GM19468 (cell line): ENCODE measurements around the gene NUTM1.
A peak's percentile ranks its signal among the peaks of the same experiment; 100 is the strongest.
"Not testable (repeated sequence)": the region's sequence is repeated elsewhere in the genome, so short reads cannot be mapped to it uniquely, and the experiment has no call there.

Experiments used
- ATAC-seq: cut with Tn5 transposase; IDR thresholded peaks from one replicate; pipeline ENCODE4 v1.9.1; 2021; ENCODE audit warnings: mild to moderate bottlenecking, moderate library complexity, moderate number of reproducible peaks; ENCODE audit not compliant: unreplicated experiment; ENCODE audit errors: extremely low read depth

The NUTM1 gene

DNA sequence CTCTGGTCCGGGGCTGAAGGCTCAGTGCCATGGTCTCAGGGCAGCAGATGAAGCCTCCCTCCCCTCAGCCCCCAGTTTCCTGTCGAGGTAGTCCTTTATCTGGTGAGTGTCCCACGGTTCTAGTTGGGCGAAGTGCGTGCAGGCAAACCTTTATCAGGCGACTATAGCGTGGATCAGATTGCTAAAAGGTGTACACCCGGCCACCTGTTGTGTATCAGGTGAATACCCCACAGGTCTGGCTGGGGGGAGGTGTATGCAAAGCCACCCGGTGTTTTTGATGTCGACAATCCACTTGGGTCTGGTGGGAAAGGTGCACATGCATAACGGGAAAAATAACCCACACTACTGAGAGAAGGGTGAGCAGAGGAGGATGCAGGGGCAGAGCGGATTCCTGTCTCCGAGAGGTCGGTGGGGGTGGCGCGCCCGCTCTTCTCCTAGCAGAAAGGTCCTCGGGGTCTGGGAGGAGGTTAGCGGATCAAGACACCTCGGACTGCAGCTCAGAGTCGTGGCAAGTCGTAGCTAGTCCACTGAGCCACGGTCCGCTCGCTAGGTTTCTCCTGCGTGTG lies 6.0 kb upstream of the NUTM1 start:
- no peak for ATAC-seq

DNA sequence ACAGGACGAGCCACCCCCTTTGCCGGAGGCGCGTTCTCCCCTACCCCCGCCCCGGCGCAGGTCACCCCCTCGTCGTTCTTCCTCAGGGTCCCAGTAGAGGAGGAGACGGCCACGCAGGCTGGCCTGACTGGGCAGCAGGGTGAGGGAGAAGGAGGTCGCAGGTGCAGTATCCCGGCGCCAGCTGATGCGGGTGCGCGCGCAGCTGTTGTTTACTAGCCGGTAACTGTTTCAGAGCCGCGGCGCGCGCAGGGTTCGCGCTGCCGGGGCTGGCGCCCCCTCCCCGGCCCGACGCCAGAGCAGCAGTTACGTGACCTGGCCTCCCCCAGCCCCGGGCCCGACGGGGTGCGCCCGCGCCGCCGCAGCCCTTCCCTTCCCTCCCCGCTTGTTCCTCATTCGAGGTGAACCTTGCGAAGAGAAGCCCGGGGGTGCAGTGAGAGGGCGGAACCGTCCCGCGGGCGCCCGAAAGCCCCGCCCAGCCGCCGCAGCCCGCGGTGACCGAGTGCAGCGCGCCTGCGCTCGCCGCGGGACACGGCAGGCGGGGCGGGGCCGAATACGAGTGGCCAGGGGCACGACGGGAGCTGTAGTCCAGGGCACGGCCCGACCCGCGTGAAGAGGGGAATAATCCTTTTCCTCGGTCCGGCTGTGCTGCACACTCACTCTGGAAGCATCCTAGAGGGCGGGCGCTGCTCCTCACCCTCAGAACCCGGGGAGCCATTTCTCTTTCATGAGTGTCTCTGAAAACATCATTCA lies 5.4 kb upstream of the NUTM1 start, which contains the start of gene SLC12A6:
TSS of gene SLC12A6 (minus strand) at position 225 of the 750 bp plus-strand sequence. CDS start 1,101 bp downstream, outside the sequence.
- ATAC-seq: peak; percentile 74

- ATAC-seq: no peak
These were observed 4.8 kb upstream of the NUTM1 start for GRCh38 chr15:34338347-34338746.

GRCh38 chr15:34339946-34340345 lies 3.2 kb upstream of the NUTM1 start:
- no peak for ATAC-seq

DNA sequence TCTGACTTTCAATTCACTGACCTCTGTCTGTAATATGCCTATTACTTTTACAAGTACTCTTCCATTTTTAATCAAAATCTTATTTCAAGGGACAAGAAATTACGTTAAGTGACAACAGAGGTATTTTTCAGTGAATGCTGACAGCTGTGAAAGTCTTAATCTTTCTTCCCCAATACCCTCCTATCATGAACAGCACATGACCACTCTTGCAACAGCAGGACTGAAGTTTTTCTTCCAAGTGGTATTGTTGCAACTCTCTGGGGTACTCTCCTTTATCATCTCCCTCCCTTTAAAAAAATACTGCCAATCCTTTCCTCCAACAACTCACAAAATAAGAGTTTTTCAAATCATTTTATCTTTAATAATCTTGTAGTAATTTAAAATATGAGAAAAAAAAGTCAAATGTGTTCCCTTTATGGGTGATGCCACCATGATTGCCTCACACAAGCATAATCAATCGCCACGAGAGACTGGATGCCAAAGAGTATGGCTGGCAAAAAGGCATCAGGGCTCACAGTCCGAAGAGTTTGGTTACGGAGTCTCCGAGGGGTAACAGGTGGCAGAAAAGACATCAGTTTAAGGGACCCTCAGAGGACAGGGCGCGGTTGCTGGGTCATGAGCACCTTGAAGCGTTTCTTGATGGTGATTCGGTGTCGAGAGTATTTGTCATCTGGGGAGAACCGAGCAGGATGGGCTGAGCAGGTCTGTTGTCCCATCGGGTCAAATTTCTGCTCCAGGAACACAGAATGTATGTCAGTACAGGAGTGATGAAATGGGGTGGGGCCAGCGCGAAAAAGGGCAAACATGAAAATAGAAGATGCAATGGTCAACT lies 1.5 kb upstream of the NUTM1 start:
- ATAC-seq: no peak

DNA sequence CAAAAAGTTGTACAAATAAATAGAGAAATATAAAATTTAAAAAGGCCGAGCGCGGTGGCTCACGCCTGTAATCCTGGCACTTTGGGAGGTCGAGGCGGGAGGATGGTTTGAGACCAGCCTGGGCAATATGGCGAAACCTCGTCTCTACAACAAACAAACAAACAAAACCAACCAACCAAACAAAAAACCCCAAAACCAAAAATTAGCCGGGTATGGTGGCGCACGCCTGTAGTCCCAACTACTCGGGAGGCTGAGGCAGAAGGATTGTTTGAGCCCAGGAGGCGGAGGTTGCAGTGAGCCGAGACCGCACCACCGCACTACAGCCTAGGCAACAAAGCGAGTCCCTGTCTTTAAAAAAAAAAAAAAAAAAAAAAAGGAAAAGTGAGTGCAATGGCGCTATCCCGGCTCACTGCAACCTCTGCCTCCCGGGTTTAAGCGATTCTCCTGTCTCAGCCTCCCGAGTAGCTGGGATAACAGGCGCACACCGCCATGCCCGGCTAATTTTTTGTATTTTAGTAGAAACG lies 840 bp upstream of the NUTM1 start:
- not testable (repeated sequence) for ATAC-seq

- ATAC-seq: no peak
These were observed 5.0 kb downstream of the NUTM1 start for GRCh38 chr15:34347951-34348638.

DNA sequence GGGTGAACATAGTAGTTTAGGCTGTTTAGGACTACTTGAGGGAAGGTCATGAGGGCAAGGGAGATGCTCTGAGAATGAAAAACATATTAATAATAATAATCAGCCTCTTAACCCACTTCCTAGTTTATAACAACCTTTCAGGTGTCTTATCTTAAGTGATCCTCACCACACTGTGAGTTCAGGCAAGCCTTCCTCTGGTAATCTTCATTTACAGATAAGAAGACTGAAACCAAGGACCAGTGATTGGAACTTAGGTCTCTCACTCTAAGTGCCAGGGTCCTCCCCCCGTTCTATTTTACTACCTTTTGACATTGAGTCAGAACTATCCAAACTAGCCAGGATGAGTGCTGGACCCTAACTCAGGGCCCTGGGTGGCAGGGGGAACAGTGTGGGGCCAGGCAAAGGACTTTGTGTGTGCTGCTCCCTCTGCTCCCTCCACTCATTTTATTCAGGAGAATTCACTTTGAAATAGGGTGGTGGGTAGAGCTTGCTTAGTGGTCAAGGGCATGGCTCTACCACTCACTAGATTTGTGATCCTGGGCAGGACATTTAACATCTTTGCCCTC lies 5.7 kb downstream of the NUTM1 start:
- no peak for ATAC-seq

DNA sequence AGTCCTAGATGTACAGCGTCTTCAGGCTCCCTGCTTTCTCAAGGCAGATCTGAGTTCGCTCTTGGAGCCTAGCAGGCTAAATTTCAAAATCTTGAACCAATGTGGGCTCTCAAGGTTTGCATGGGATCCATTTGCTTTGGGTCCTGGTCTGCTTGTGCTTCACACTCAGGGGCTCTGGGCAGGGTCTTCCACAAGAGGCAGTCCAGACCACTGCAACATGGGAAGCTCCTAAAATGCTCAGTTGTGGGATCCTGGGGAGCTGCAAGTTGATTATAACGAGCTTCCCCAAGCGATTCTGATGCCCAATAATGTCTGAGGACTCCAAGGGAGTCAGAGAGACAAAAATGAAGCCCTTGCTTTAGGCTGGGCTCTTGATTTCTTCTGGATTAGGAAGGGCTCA lies 6.7 kb downstream of the NUTM1 start:
- no peak for ATAC-seq

GRCh38 chr15:34352996-34353395 lies 9.9 kb downstream of the NUTM1 start:
- ATAC-seq: not testable (repeated sequence)

DNA sequence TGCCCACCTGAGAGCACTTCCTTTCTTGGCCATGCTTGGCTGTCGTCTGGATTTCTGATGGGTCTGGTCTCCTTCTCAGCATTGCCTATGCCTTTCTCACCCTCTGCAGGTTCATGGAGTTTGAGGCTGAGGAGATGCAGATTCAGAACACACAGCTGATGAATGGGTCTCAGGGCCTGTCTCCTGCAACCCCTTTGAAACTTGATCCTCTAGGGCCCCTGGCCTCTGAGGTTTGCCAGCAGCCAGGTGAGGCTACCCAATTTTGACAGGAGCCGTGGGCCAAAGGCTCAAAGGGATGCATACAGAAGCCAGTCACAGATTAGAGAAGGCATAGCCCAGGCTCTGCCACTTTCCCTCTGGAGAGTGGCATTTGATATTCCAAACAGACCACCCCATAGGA lies 10.5 kb downstream of the NUTM1 start:
- no peak for ATAC-seq

GRCh38 chr15:34354286-34354685 lies 11.2 kb downstream of the NUTM1 start:
- no peak for ATAC-seq

DNA sequence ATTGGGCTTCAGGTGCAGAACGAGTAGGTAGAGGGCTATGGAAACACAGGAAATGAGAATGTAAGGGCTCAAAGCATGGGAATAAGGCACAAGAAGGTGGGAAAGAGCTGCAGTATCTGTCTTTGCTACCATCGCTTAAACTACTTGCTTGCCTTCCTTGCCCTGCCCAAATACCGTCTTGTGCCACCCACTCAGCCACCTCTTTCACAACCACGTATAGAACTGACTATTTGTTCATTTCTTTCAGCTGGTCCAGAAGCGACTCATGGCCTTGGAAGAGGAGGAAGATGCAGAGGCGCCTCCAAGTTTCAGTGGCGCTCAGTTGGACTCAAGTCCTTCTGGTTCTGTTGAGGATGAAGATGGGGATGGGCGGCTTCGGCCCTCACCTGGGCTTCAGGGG lies 12.1 kb downstream of the NUTM1 start:
- no peak for ATAC-seq

DNA sequence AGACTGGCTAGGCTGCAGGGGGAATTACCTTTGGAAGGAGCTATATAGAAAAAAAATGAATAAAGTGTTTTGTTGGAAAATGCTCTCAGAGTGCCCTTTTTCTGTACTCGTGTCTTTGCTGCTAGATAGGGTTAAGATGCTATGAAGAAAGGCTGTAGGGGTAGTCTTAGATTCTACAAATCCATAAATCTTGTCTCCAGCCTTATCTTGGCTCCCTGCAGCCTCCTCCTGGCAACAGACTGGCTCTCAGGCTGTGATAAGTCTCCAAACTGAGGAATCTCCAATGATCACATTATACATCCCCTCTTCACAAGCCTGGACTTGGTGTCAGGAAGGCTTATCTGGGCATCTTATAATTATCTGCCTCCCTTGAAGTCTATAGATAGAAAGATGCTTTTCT lies 14.5 kb downstream of the NUTM1 start:
- no peak for ATAC-seq

- ATAC-seq: no peak
These were observed 15.3 kb downstream of the NUTM1 start for GRCh38 chr15:34358367-34358766.

DNA sequence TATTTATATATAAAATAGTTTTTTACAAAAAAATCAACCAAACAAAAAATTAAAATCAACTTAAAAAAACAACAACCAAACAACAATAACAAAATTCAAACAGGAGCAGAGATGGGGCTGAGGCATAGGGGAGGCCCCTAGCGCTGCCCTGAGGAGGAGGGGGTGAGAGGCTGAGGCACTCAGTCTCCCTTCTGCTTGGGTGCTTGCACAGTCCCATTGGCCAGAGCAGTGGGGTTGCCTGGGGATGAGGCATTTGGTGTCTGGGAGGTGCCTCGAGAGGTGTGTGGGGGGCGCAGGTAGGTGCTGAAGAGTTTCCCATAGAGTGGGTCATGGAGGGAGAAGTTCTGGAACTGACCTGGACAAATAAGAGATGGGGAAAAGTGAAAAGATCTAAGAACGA lies 15.8 kb downstream of the NUTM1 start:
- no peak for ATAC-seq

- no peak for ATAC-seq
These were observed 16.3 kb downstream of the NUTM1 start for GRCh38 chr15:34359416-34359815.

DNA sequence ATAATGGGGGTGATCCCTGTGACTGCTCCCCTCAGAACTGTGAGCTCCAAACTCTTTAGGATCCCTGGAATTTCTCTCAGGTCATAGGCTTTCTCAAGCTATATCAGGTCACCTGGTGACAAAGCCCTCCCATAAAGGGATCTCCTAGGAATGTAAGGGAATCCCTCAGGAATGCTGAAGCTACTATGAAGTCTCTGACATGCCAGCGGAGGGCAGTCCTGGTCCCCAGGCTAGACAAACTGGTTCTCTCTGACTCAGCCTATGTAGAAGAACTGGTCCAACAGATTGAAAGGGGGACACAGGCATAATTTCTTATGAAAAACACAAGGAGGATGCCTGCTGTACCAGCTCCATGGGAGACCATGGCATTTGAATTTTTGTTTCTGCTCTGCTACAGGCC lies 17.2 kb downstream of the NUTM1 start:
- ATAC-seq: no peak

- ATAC-seq: no peak
These were observed 18.2 kb downstream of the NUTM1 start for GRCh38 chr15:34361278-34361677.
